GM19035 (cell line): Measurements from ENCODE around the gene IGF2BP2.

Experiments
- ATAC-seq: cut with Tn5 transposase; IDR thresholded peaks from one replicate; pipeline ENCODE4 v1.9.1; 2021; ENCODE audit not compliant: unreplicated experiment

Gene IGF2BP2

DNA sequence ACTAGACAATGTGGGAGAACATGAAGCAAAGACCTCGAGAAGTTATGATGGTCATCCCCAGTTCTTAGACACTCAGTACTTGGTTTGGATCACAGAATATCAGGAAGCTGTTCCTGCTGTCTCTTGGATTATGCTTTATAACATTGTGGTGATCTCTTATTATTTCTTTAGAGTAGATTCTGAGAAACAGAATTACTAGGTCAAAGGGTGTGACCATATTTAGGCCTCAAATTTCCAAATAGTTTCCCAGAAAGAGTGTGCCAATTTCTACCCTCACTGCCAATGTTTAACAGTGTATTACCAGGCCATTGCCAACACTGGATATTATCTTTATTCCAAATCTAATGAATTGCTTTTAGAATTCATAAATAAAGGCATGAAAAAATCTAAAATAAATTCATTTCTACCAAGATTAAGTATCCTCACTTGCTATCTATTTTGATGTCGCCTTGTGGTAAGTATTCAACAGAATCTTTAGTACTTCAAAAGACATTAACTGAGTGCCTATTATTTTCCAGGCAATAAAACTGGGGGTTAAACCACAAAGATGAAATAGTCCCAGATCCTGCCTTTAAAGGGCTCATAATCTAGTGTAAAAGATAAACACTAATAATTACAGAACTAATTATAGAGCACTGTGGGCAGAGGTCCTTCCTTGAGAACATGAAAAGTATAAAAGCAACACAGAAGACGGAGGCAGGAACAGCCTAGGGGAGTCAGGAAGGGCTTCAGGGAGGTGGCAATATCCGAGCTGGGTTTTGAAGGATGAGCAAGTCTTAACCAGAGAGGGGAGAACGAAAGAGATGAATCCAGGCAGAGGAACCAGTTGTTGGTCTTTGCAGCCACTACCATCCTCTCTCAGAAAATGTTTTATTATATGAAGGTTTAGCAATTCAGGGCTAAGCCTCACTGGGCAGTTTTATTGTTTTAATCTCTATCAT, 86.8 kb downstream of the IGF2BP2 start:
- ATAC-seq: no peak

DNA sequence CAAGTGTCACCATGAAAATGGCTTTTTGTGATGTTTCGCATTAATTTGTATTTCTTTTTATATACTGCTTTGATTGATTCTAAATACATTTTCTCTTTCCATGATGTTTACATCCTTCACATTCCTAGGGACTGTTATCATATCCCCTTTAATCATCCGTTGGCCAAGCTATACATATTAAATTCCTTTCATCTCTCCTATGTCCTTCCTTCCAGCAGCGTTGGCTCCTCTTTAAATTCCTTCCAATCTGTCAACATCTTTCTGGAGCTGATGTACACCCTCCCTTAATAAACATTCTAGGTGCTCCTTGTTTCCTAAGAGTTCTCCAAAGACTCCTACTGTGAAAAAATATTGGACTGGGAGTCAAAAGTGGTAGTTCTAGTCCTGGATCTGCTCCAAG, 87.8 kb downstream of the IGF2BP2 start:
- no peak for ATAC-seq

DNA sequence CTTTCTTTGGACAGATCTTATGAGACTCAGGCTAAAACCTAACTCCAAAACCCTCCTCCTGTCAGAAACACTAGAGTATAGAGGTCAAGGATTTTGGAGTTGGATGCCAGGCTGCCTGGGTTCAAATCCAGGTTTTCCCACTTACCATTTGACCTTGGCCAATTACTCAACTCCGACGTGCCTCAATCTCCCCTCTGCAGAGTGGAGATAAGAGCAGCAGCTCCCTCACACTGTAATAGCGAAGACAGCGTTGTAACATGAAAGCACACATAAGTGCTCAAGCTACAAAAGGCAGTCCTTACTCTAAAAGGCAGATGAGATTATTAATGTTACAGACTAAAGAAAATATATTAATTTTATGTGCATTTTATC, 90.1 kb downstream of the IGF2BP2 start:
- no peak for ATAC-seq

DNA sequence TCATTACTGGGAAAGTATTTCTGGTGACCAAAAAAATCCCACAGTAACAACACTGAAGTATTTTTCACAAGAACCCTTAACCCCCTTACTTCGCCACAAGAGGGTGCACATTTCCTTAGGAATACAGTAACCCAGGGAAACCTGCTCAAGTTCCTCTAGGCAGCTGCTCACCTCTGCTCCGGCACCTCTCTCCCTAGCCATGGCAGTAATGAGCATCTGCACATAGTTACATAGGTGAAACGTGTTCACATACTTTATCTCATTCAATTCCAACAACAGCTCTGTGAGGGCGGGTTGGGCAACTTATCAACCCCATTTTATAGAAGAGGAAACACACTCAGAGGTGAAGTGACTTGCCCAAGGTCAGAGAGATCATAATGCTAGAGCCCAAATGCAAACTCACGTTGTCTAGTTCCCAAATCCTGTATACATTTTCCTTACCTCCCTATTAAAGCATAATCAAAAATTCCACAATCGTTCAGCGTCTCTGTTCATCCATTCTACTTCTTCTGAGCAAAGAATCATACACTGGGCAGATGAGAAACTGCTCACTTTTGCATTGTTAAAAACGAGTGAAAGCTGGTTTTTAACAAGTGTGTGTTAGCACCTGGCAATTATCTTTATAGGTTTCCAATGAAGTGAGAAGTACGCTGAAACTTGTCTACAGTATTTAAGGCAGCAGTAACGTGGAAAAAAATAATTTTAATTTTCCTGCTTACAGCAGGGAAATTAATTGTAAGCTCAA, 90.7 kb downstream of the IGF2BP2 start:
- ATAC-seq: no peak

DNA sequence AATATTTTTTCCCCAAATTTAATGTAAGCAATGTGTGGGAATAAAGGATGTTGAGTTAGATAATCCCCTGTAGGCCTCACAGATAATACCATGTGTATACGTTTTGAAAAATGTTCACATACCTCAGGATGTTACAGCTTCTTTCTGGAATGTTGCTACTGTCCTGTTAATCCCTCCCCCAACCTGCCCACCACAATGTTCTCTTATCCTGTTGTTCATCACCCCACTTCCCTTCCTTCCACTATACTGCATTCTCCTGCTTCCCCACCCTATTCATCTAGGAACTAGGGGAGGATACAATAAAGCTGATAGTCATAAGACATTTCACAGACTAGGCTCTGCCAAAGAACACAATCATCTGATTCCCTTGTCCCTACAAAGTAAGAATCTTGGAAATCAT, 92.1 kb downstream of the IGF2BP2 start:
- no peak for ATAC-seq

DNA sequence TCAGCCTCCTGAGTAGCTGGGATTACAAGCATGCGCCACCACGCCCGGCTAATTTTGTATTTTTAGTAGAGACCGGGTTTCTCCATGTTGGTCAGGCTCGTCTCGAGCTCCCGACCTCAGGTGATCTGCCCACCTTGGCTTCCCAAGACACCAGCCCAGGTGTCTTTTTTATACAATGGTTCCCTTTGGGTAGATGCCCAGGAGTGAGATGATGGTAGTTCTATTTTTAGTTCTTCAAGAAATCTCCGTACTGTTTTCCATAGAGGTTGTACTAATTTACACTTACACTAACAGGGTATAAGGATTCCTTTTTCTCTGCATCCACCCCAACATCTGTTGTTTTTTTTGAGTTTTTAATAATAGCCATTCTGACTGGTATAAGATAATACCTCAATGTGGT, 94.3 kb downstream of the IGF2BP2 start:
- ATAC-seq: no peak

DNA sequence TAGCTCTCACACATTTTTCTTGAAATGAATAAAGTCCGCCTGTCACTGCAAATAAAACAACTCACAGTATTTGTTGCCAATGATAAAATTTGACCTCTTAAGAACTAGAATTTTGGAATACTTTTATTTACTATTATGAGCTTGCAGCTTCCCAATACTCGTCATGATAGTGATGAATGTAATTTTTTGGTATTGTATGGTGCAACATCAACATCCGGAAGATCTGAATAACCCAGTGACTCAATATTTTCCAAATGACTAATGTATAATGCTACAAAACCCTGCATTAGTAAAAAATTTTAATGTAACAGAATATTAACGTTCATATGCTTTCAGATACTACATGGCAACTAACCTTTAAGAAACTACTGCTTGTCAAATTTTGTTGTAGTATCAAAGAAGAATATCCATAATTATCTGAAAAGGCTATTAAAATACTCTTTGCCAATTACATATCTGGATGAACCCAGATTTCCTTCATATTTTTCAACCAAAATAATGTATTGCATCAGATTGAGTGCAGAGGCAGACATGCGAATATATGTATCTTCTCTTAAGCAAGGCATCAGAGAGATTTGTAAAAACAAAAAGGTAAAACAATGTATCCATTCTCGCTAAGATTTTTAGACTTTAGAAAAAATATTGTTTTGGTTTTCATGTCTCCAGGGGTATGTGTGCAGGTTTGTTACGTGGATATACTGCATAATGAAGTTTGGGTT, 95.3 kb downstream of the IGF2BP2 start:
- ATAC-seq: no peak

DNA sequence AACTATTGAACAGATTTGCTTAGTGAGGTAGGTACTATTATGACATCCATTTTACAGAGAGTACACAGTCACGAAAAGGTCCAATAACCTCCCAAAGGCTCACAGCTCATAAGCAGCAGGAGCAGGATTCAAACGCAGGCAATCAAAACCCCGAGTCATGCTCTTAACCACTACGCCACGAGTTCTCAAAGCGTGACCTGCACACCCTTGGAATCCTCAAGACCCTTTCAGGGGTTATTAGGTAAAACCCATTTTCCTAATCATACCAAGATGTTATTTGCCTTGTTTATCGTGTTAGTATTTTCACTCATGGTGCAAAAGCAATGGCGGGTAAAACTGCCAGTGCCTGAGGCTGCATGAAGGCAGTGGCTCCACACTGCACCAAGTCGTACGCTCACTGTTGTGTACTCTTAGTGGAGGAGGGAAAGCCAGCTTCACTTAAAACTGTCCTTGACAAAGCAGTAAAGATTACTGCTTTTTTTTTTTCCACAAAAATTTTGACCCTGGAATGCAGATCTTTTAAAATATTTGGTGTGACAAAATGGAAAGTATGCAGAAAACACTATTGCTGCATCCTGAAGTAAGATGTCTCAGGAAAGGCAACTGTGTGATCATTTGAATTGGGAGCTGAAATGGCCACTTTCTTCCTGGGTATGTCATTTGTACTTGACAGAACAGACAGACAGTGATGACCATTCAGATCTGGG, 96.1 kb downstream of the IGF2BP2 start:
- no peak for ATAC-seq

DNA sequence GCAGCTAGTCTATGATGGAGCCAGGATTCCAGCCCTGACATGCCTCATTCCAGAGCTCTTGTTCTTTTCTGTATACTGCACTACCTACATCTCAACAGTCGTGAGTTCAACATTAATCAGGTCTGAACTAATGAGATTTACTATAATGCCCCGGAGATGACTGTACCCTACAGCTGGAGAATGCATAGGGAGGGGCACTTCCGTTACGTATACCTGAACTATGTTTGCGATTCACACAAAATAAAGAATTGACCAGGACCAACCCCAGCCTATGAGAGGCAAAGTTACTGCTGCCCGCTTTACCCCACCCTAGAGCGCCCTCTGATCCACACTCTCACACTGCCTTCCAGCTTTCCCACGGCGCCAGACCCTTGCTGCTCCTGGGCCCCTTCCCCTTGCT, 97.0 kb downstream of the IGF2BP2 start:
- ATAC-seq: no peak

DNA sequence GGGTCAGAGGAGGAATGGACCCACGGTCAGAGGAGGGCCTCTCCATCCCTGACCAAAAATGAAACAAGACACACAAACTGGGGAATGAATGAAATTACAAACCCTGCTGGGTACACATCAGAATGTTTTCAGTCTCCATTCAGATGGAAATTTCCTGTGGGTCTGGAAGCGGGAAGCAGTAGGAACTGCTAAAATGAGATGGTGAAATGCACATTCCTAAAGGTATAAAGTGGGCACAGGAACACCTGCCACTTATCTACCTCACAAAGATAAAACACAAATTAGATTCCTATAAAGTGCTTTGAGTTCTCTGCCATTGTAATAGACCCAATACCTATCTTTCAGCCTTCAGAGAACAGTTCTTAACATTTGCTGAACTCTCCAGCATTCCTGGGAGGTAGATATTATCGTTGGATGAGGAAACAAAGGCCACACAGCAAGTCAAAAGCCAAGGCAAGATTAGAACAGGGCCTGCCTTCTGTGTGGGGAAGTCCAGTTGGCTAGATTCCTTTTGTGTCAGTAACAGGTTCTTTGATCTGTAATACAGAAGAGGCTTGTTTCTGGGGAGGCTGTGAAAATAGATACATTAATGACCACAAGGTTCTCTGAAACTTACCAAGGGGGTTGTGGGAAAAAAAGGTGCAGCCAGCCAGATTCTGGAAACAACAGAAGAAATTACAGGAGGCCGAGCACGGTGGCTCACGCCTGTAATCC, 98.4 kb downstream of the IGF2BP2 start:
- no peak for ATAC-seq

DNA sequence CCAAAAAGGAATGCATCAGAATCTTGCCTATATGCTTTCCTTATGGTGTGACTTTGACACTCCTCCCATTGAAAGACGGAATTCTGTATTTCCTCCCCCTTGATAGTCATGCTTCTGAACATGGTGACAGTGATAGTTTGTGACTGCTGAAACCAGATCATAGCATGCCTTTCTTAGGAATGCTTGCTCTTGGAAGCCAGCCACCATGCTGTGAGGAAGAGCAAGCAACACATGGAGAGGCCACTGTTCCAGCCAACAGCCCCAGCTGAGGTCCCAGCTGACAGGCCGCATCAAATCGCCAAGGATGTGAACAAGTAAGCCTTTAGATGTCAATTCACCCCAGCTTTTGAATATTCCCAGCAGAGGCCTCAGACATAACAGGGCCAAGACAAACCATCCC, 100.1 kb downstream of the IGF2BP2 start:
- ATAC-seq: no peak

DNA sequence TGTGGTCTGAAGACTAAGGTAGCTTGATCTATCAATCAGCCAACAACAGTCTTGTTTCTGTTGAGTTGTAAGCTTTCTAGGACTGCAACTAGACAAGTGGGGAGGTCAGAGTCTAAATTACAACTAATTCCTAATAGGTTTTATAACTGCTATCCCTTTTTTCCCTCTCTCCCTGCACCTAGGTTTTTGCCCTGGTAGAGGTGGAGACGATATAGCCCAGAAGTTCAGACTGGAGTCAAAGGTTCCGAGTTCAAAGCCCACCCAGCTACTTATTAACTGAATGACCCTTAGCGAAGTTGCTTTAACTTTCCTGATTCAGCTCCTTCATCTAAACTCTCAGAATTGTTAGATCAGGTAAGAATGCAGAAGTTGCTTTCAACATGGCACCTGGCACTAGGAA, 100.6 kb downstream of the IGF2BP2 start:
- ATAC-seq: no peak

DNA sequence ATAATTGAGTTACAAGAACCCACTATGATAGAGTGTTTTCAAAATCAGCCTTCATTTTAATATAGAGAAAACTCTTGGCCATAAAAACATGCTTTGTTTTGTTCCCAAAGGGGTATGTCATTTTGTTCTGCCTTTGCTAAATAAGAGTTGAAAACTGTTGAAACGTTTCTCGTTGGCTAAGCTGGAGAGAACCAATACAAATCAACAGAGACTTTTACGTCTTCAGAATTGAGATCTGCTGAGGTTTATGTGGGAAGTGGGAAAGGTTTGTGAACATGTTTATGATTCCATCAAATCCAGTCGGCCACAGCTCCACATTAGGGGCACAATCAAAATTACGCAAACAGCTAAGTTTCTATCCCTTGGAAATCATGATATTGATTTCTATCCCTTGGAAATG, 102.0 kb downstream of the IGF2BP2 start:
- ATAC-seq: no peak

DNA sequence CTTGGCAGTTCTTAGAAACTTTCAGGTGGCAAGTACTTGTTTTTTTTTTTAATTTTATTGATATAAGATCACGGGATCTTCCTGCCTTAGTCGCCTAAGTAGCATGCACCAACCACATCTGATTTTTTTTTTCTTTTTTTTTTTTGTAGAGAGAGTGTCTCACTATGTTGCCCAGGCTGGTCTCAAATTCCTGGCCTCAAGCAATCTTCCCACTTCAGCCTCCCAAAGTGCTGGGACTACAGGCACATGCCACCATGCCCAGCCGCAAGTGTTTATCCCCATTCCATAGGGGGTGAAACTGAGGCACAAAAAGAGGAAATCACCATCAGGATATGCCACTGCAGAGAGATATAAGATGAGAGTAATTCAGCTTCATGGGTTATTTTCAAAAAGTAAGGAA, 102.9 kb downstream of the IGF2BP2 start:
- no peak for ATAC-seq

DNA sequence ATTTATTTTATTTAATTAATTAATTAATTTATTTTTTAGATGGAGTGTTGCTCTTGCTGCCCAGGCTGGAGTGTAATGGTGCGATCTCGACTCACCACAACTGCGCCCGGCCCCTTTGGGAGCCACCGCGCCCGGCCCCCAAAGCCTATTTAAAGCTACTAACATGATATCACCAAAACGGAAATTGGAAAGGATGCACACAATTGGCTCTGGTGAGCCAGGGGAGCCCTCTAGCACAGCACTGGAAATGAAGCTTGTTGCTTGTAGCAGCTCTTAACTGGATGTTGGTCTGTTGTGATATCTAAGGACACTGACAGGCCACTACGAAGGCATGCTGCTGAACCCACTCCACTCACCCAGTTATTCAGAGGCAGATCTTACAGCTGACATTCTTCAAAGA, 104.5 kb downstream of the IGF2BP2 start:
- ATAC-seq: no peak

DNA sequence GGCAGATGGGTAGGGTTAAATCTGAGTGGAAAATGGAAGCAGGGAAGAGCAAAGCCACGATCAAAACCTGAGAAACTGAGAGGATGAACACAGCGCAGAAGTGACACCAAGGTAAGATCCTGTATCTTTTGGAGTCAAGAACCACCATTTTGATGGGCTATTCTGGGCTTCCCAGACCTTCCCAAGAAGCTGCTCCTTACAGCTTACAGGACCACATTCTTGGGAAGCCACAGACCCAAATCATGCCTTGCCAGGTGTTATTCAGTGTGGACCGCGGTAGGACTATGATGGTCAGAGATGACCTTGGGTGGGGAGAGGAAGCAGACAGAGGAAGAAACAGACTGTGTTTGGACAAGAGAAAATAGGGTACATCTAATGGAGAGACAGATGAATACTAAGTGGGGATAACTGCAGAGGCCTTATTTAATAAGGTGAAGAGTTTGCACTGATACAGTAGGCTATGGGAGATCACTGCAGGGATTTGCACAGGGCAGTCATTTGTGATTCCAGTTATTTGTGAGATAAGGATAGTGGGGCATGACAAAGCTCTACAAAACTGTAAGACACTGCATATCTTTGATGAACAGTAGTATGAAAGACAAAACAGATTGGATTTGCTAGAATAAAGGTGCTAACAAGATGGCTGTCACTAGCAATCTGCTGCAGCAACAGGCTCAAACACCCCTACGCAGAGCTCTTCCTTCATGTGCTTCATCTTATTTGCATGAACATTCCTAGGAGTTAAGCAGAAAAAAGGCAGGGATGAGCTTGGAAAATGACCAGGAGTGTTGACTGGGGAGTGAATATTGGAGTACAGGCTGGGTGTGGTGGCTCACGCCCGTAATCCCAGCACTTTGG, 105.9 kb downstream of the IGF2BP2 start:
- no peak for ATAC-seq

DNA sequence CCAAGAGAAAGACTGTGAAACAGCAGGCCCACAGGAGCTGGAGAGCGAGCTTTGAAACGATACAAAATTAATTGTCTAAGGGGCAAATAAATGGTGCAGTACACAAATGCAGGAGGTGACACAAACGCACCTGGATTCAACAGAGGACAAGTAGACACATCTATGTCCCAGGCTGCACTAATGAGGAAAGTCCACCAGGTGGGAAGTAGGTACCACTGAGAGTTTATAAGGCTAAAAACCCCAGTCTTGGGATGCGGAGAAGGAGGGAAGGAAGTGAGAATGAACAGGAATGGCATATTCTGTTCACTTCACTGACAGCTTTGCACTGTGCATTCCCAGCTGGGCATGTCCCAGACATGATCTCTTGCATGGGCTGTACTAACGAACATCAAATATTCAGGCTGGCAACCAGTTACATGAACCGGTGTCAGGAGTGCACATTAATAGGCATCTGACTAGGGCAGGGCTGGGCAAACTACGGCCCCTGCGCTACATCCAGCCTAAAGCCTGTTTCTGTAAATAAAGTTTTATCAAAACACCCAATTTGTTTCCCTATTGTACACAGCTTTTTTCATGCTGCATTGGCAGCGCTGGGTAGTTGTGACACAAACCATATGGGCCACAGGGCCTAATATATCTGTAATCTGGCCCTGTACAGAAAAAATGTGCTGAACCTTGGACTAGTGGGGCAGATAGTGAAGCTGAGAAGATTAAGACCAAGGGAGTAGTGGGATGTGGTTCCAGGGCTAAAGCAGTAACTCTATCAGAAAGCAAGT, 107.0 kb downstream of the IGF2BP2 start:
- ATAC-seq: no peak

DNA sequence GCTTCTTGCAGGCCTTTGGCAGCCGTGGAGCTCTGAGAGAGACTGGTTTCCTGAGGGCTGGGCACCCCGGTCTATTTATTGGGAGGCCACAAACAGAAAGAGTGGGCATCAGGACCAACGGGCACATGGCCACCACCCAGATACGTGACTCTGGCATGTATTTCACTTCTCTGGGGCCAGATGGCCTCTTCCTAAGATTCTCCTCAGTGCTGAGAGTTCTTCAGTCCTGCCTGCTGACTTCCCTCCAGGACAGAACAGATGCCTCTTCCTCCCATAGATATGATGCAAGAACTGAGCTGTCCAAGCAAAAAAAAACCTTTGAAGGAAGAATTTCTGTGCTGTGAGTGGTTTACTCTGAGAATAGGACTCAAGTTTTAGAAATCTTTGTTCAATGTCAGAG, 107.7 kb downstream of the IGF2BP2 start:
- ATAC-seq: no peak
